Adrenal gland (tissue), 12 donors: ENCODE results near the gene P2RY2. TPM values are rescaled to one million over a fixed set of nuclear protein-coding genes. Genes with fewer than 3 reads are reported as not detected.

Source experiments
- DNase-seq, 7 donors: peaks; one replicate each; pipeline ENCODE4 v3.0.0-alpha.2; 2019 to 2020
- H3K27ac ChIP-seq, 5 donors: fragments of 200-600 bp; sonication (generic) in 4 of 5; 1 replicate in 3 of 5; 2 replicates in 2 of 5; pipeline versions ENCODE4 v1.5.1 to v1.8.0; 2016 to 2020; ENCODE audit warnings: mild to moderate bottlenecking in 1 of 5
- H3K27me3 ChIP-seq: fragments of 200-600 bp; 2 replicates; pipeline ENCODE4 v1.8.0; 2021
- H3K36me3 ChIP-seq, 2 donors: fragments of 200-600 bp; replicated peaks in 1 of 2; 1 replicate in 1 of 2; 2 replicates in 1 of 2; pipeline versions ENCODE4 v1.5.1 to v1.8.0; 2018 to 2022
- H3K4me1 ChIP-seq, 2 donors: fragments of 200-600 bp; replicated peaks in 1 of 2; 1 replicate in 1 of 2; 2 replicates in 1 of 2; pipeline versions ENCODE4 v1.5.1 to v1.8.0; 2018 to 2021
- H3K4me3 ChIP-seq, 4 donors: fragments of 200-600 bp; sonication (generic) in 3 of 4; one replicate each; pipeline ENCODE4 v1.5.1; 2016 to 2018
- H3K9me3 ChIP-seq, 3 donors: fragments of 200-600 bp; sonication (generic) in 1 of 3; replicated peaks in 1 of 3; 1 replicate in 2 of 3; 2 replicates in 1 of 3; pipeline versions ENCODE4 v1.5.1 to v1.8.0; 2016 to 2021
- POLR2A ChIP-seq, 2 donors: fragments of 450-650 bp; IDR thresholded peaks; one replicate each; pipeline ENCODE4 v1.6.1; 2017; ENCODE audit warnings: antibody characterized with exemption in 2 of 2, mild to moderate bottlenecking in 2 of 2, moderate library complexity in 1 of 2
- WGBS, 4 donors: extraction: QIAGEN DNeasy Blood & Tissue Kit in 2 of 4; methylation state at CpG; one replicate each; pipeline versions ENCODE4 v1.1.5 to v1.1.7; 2013 to 2017; 5-methylcytosine and 5-hydroxymethylcytosine counted together
- intact Hi-C, 2 donors: fragments of 100-400 bp; cut with DNase I; formaldehyde crosslinking; loops; one replicate each; pipeline versions ENCODE4 v1.14.1 to v1.15.0; 2022 to 2023
- polyA plus RNA-seq, 3 donors: library from polyadenylated mRNA; stranded (reverse); fragments of 200-250 nt in 2 of 3; fragments of 350-450 nt in 1 of 3; fragmentation: Illumina TruSeq in 1 of 3; extraction: RNeasy Lipid Tissue Mini Kit (QIAGEN cat#74804) in 1 of 3; gene quantifications; one replicate each; pipeline ENCODE4 v1.2.3, GENCODE V29; 2013 to 2014
- total RNA-seq, 9 donors: library from RNA; depleted of rRNA in 4 of 9; stranded (reverse); fragments of >200 nt in 4 of 9; fragments of 120-200 nt in 1 of 9; fragmentation: NEBNext Ultra II Directional in 1 of 9; extraction: Animal tissue kit (Norgen Biotek cat#: 25700) in 1 of 9; gene quantifications; one replicate each; pipeline versions ENCODE4 v1.1.0 to v1.2.4, GENCODE V29; 2013 to 2023
- TF ChIP-seq, protein P1 (sequence below), 6 experiments: fragments of 450-650 bp in 4 of 6; fragments of 200-600 bp in 2 of 6; sonication (generic) in 1 of 6; IDR thresholded peaks; 1 replicate in 5 of 6; 2 replicates in 1 of 6; pipeline versions ENCODE4 v1.5.1 to v1.8.0; 2016 to 2021; ENCODE audit warnings: antibody characterized with exemption in 6 of 6, mild to moderate bottlenecking in 2 of 6, moderate library complexity in 1 of 6
- donor health status: healthy with polysubstance abuse.
- donor health status: Bipolar disorder and iron deficiency.
- donor health status: DM: yes; HTN: yes; CAD: no.
- donor health status: DM: no; HTN: no; CAD: no.
- donor health status: DM: no; HTN: no; CAD: no.
- donor health status: DM: yes; HTN: yes; CAD: no.

The P2RY2 gene
- total and polyA plus RNA-seq, 12 donors = 1.3 to 51.6 (median 7.6) TPM

DNA sequence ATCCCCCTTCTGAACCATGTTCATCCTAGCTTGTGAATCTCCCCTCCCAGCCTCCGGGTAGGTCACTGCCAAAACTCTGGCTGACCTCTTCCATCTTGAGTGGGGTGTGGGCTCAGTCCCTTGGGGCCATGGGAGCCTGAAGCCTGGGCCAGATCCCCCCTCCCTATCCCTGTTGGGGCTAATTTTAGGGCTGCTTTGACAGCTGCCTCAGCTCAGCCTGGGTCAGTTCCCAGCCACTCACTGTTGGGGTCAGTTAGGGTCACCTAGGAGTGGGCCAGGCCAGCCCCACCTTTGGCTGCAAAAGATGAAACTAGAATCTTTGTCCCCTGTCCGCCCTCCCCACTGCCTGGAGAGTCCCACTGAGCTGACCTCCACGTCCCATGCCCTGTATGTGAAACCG, 29.8 kb upstream of the P2RY2 start:
- intact Hi-C loops = loop anchor here (2.0 to 5.0 kb wide), 3 partner anchors 54 to 104 kb away; no protein-coding TSS in a partner anchor
- Histone ChIP-seq H3K36me3 (no peaks in the 10 kb centered on the region), H3K4me1 (peaks cover under 1 to 4% of the 10 kb centered on the region in 2 donors), H3K9me3 (no peaks in the 10 kb centered on the region), H3K27me3 (no peaks in the 10 kb centered on the region), H3K27ac (no peak overlapping the region), H3K4me3 (no peak overlapping the region)
- no peak for TF ChIP-seq POLR2A (IDR thresholded peaks at IDR 0.05)
- TF ChIP-seq, protein P1, sequence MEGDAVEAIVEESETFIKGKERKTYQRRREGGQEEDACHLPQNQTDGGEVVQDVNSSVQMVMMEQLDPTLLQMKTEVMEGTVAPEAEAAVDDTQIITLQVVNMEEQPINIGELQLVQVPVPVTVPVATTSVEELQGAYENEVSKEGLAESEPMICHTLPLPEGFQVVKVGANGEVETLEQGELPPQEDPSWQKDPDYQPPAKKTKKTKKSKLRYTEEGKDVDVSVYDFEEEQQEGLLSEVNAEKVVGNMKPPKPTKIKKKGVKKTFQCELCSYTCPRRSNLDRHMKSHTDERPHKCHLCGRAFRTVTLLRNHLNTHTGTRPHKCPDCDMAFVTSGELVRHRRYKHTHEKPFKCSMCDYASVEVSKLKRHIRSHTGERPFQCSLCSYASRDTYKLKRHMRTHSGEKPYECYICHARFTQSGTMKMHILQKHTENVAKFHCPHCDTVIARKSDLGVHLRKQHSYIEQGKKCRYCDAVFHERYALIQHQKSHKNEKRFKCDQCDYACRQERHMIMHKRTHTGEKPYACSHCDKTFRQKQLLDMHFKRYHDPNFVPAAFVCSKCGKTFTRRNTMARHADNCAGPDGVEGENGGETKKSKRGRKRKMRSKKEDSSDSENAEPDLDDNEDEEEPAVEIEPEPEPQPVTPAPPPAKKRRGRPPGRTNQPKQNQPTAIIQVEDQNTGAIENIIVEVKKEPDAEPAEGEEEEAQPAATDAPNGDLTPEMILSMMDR (IDR thresholded peaks at IDR 0.05) = no peak
- peak in 2 of 7 donors; percentile 19 to 49 for DNase-seq
- whole genome bisulfite sequencing, 4 donors = 66 to 87% (median 78%) methylated on average over 3 to 4 of the region's 4 CpGs

DNA sequence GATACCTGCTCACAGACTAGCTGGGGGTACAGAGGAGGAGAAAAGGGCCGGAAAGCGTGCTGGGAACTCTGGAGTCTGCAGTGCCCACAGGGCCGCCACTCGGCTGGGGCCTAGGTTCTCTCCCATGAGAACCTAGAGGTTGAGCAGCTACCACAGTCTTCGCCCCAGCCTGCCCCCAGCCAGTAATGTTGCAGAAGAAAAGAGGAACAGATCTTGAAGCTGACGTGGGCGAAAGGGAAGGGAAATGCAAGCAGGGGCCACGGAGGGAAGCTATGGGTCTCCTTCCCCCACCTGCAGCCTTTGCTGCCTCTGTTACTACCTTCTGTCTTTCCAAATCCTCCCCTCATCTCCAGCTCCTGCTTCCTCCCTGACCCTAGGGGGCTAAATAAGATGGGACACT, 28.8 kb upstream of the P2RY2 start:
- Histone ChIP-seq H3K27me3 (no peaks in the 10 kb centered on the region), H3K9me3 (no peaks in the 10 kb centered on the region), H3K4me1 (no peaks in the 10 kb centered on the region), H3K36me3 (no peaks in the 10 kb centered on the region), H3K4me3 (no peak overlapping the region), H3K27ac (no peak overlapping the region)
- intact Hi-C loops = loop anchor here (2.0 to 5.0 kb wide), 3 partner anchors 53 to 103 kb away; no protein-coding TSS in a partner anchor
- TF ChIP-seq, protein P1 (IDR thresholded peaks at IDR 0.05) = no peak
- TF ChIP-seq POLR2A (IDR thresholded peaks at IDR 0.05) = no peak
- DNase-seq = peak in 3 of 7 donors; percentile 40 to 59 (median 47)
- WGBS, 4 donors = 66 to 74% (median 70%) methylated on average over 8 of the region's 8 CpGs

DNA sequence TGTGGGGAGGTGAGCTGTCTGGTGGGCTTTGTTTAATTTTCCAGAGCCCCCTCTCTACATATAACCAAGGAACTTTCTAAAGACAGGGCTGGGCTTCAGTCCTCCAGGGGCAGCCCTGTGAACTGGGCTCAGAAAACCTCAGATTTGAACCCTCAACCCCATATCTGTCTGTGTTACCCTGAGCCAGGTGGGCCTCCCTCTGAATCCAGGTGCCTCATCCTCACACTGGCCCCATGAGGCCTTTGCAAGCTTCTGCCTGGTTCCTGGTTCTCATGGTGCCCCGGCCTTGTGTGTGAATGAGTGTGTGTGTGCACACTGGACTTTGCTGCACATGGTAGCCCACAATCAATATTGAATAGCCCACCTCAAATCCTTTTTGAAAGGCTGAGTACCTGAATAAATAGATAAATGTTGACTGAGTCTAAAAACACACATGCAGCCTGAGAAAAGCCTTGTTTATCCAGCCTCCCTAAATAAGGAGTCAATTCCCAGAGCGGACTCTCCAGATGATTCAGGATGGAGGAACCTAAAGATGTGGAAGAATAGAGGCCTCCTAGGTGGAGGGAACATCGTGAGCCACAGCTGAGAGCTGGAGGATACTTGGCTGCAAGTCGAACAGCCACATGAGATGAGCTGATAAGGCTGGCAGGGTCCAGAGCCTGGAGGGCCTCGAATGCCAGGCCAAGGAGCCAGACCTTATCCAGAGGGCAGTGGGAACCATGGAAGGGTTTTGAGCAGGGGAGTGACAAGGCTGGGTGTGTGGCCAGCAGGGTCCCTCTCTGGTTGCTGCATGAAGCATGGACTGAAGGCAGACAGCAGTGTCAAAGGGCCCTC, 28.1 kb upstream of the P2RY2 start:
- TF ChIP-seq, protein P1 (IDR thresholded peaks at IDR 0.05) = no peak
- no peak for TF ChIP-seq POLR2A (IDR thresholded peaks at IDR 0.05)
- H3K27me3 ChIP-seq = no peaks in the 10 kb centered on the region
- 75 to 84% (median 81%) methylated on average over 5 of the region's 5 CpGs for WGBS, 4 donors
- H3K4me1 ChIP-seq = no peaks in the 10 kb centered on the region
- intact Hi-C loops = loop anchor here (2.0 to 5.0 kb wide), 4 partner anchors 42 to 103 kb away; no protein-coding TSS in a partner anchor
- no peaks in the 10 kb centered on the region for H3K36me3 ChIP-seq
- DNase-seq = peak in 2 of 7 donors; percentile 12 to 44
- no peak overlapping the region for H3K27ac ChIP-seq
- no peak overlapping the region for H3K4me3 ChIP-seq
- no peaks in the 10 kb centered on the region for H3K9me3 ChIP-seq

DNA sequence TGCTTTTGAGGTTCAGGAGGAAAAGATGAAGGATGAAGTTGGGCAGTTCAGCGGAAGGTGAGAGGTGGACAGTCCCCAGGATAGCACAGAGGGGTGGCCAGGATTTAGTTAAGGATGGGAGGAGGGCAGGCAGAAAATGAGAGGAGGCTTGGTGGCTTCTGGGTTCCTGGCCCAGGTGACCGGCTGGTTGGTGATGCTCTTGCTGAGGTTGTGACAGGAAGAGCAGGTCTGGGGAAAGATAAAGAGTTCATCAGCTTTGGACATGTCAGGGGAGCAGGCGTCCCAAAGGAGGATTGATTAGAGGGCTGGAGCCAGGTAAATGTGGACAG, 27.6 kb upstream of the P2RY2 start:
- DNase-seq = no peak
- no peak for TF ChIP-seq POLR2A (IDR thresholded peaks at IDR 0.05)
- TF ChIP-seq, protein P1 (IDR thresholded peaks at IDR 0.05) = no peak
- Histone ChIP-seq H3K4me1 (no peaks in the 10 kb centered on the region), H3K27ac (no peak overlapping the region), H3K27me3 (no peaks in the 10 kb centered on the region), H3K4me3 (no peak overlapping the region), H3K36me3 (no peaks in the 10 kb centered on the region), H3K9me3 (no peaks in the 10 kb centered on the region)
- intact Hi-C loops = loop anchor here in 1 of 2 donors (5.0 kb wide), 1 partner anchor 42 kb away; no protein-coding TSS in a partner anchor
- WGBS, 4 donors = 95 to 98% (median 97%) methylated on average over 3 of the region's 3 CpGs
